CD14-positive monocyte (primary cell): ENCODE results near the gene GRID2IP. TPM values are rescaled to one million over a fixed set of nuclear protein-coding genes. Genes with fewer than 3 reads are reported as not detected.

Experiments
- DNase-seq, 3 donors: peaks; one replicate each; pipeline ENCODE4 v3.0.0-alpha.2; 2011 to 2022
- H2AFZ ChIP-seq: 2 replicates; pipeline ENCODE4 v1.6.0; 2012; ENCODE audit warnings: mild to moderate bottlenecking, low read depth, low read length, inconsistent platforms; ENCODE audit not compliant: insufficient read depth, poor library complexity, severe bottlenecking
- H3K27ac ChIP-seq, 2 donors: 1 replicate in 1 of 2; 2 replicates in 1 of 2; pipeline ENCODE4 v1.5.1; 2012 to 2013; ENCODE audit warnings: low read length in 2 of 2, control low read depth in 1 of 2, inconsistent platforms in 1 of 2, low read depth in 1 of 2, mild to moderate bottlenecking in 1 of 2
- H3K27me3 ChIP-seq, 2 donors: one replicate each; pipeline versions ENCODE4 v1.6.0 to v1.6.1; 2011 to 2013; ENCODE audit warnings: low read length in 2 of 2; ENCODE audit not compliant: control insufficient read depth in 2 of 2, insufficient read depth in 2 of 2
- H3K36me3 ChIP-seq, 2 donors: replicated peaks in 1 of 2; 1 replicate in 1 of 2; 2 replicates in 1 of 2; pipeline versions ENCODE4 v1.5.1 to v1.6.1; 2012 to 2013; ENCODE audit warnings: low read length in 2 of 2, control low read depth in 1 of 2, inconsistent platforms in 1 of 2, mild to moderate bottlenecking in 1 of 2; ENCODE audit not compliant: insufficient read depth in 2 of 2, control insufficient read depth in 1 of 2
- H3K4me1 ChIP-seq, 2 donors: 1 replicate in 1 of 2; 2 replicates in 1 of 2; pipeline versions ENCODE4 v1.5.1 to v1.6.1; 2012 to 2013; ENCODE audit warnings: low read length in 2 of 2, control low read depth in 1 of 2, inconsistent platforms in 1 of 2, mild to moderate bottlenecking in 1 of 2, moderate library complexity in 1 of 2; ENCODE audit not compliant: insufficient read depth in 2 of 2, control insufficient read depth in 1 of 2
- H3K4me2 ChIP-seq: replicated peaks from 2 replicates; pipeline ENCODE3; 2012; ENCODE audit warnings: low read length, moderate library complexity, mild to moderate bottlenecking; ENCODE audit not compliant: poor library complexity, severe bottlenecking; ENCODE audit errors: extremely low read depth
- H3K4me3 ChIP-seq, 3 experiments: fragments of 200-600 bp in 1 of 3; sonication (generic) in 1 of 3; replicated peaks in 1 of 3; 1 replicate in 2 of 3; 2 replicates in 1 of 3; pipeline ENCODE4 v1.5.1; 2011 to 2013; ENCODE audit warnings: low read length in 3 of 3, mild to moderate bottlenecking in 3 of 3, control low read depth in 2 of 3, low read depth in 2 of 3, inconsistent platforms in 1 of 3, moderate library complexity in 1 of 3
- H3K79me2 ChIP-seq: 2 replicates; pipeline ENCODE4 v1.6.0; 2012; ENCODE audit warnings: mild to moderate bottlenecking, control low read depth, inconsistent platforms, low read length, moderate library complexity; ENCODE audit not compliant: insufficient read depth
- H3K9ac ChIP-seq: 2 replicates; pipeline ENCODE4 v1.6.0; 2017; ENCODE audit warnings: low read length, mild to moderate bottlenecking; ENCODE audit not compliant: insufficient read depth, poor library complexity, severe bottlenecking
- H3K9me3 ChIP-seq, 2 donors: replicated peaks in 1 of 2; 1 replicate in 1 of 2; 2 replicates in 1 of 2; pipeline versions ENCODE4 v1.5.1 to v1.6.1; 2012 to 2013; ENCODE audit warnings: low read length in 2 of 2, control low read depth in 1 of 2; ENCODE audit not compliant: control insufficient read depth in 1 of 2, insufficient read depth in 1 of 2
- H4K20me1 ChIP-seq: 2 replicates; pipeline ENCODE4 v1.6.0; 2012; ENCODE audit warnings: mild to moderate bottlenecking, low read length, control low read depth, moderate library complexity; ENCODE audit not compliant: insufficient read depth
- H3K27ac Mint-ChIP-seq, 7 donors: one replicate each; pipeline ENCODE4 v1.8.0; 2020; ENCODE audit warnings: mild to moderate bottlenecking in 7 of 7, mixed read lengths in 7 of 7, moderate library complexity in 6 of 7, inconsistent platforms in 2 of 7
- H3K27me3 Mint-ChIP-seq, 3 donors: one replicate each; pipeline ENCODE4 v1.8.0; 2021 to 2022; ENCODE audit warnings: low read depth in 3 of 3, mild to moderate bottlenecking in 3 of 3, mixed read lengths in 3 of 3, moderate library complexity in 3 of 3, inconsistent platforms in 1 of 3
- H3K36me3 Mint-ChIP-seq, 2 donors: one replicate each; pipeline ENCODE4 v1.8.0; 2020; ENCODE audit warnings: mixed read lengths in 2 of 2, inconsistent platforms in 1 of 2, mild to moderate bottlenecking in 1 of 2
- H3K4me1 Mint-ChIP-seq: one replicate; pipeline ENCODE4 v1.8.0; 2020; ENCODE audit warnings: mild to moderate bottlenecking, mixed read lengths
- H3K4me3 Mint-ChIP-seq, 2 donors: one replicate each; pipeline ENCODE4 v1.8.0; 2020; ENCODE audit warnings: mild to moderate bottlenecking in 2 of 2, mixed read lengths in 2 of 2, moderate library complexity in 1 of 2
- H3K9me3 Mint-ChIP-seq, 7 donors: one replicate each; pipeline ENCODE4 v1.8.0; 2020 to 2022; ENCODE audit warnings: mixed read lengths in 7 of 7, mild to moderate bottlenecking in 6 of 7, moderate library complexity in 6 of 7, inconsistent platforms in 2 of 7
- CTCF ChIP-seq: fragments of 200-600 bp; IDR thresholded peaks from one replicate; pipeline ENCODE4 v1.8.0; 2022; ENCODE audit warnings: antibody characterized with exemption, mild to moderate bottlenecking
- WGBS: methylation state at CpG from one replicate; pipeline ENCODE4 v1.1.5; 2013; ENCODE audit warnings: missing lambda C conversion rate; ENCODE audit not compliant: insufficient coverage; 5-methylcytosine and 5-hydroxymethylcytosine counted together
- intact Hi-C, 2 donors: fragments of 100-400 bp; cut with micrococcal nuclease; formaldehyde crosslinking; loops; one replicate each; pipeline versions ENCODE4 v1.15.0 to v1.15.1; 2023
- polyA plus RNA-seq, 3 donors: library from polyadenylated mRNA; depleted of rRNA in 1 of 3; unstranded in 2 of 3; stranded (reverse) in 1 of 3; fragments of 300-500 nt in 2 of 3; fragments of >200 nt in 1 of 3; fragmentation: Illumina TruSeq in 2 of 3; gene quantifications; 1 replicate in 2 of 3; 2 replicates in 1 of 3; pipeline ENCODE4 v1.2.3, GENCODE V29; 2012 to 2021

Gene GRID2IP
- polyA plus RNA-seq, 3 donors, result not detected

- peaks cover 6% of the 10 kb centered on the region for H3K4me1 Mint-ChIP-seq
- Histone ChIP-seq H3K4me3 (no peak overlapping the region), H3K79me2 (no peaks in the 10 kb centered on the region), H3K4me1 (peaks cover 12 to 14% of the 10 kb centered on the region in 2 donors), H3K27me3 (peaks cover 0 to 6% of the 10 kb centered on the region in 2 donors), H3K27ac (no peak overlapping the region), H3K9ac (no peak overlapping the region), H3K36me3 (no peaks in the 10 kb centered on the region), H4K20me1 (no peaks in the 10 kb centered on the region), H3K9me3 (no peaks in the 10 kb centered on the region), H3K4me2 (no peak overlapping the region), H2AFZ (no peak overlapping the region)
- no peak for DNase-seq
- intact Hi-C loops, result no loop called here
- TF ChIP-seq CTCF, result no peak
- no peak overlapping the region for H3K4me3 Mint-ChIP-seq
- WGBS, result no CpG with 5 or more reads among the region's 1 CpG
- H3K27ac Mint-ChIP-seq, result no peak overlapping the region
- no peaks in the 10 kb centered on the region for H3K36me3 Mint-ChIP-seq
- peaks cover 4 to 15% (median 13%) of the 10 kb centered on the region in 3 donors for H3K27me3 Mint-ChIP-seq
- H3K9me3 Mint-ChIP-seq, result peaks cover 0 to 3% (median 0%) of the 10 kb centered on the region in 7 donors
Measured at GRCh38 chr7:6500691-6501090, 50.6 kb downstream of the GRID2IP start.

GRCh38 chr7:6497994-6498393 is 53.3 kb downstream of the GRID2IP start:
- Histone ChIP-seq H3K4me2 (no peak overlapping the region), H3K4me3 (no peak overlapping the region), H3K9me3 (no peaks in the 10 kb centered on the region), H3K36me3 (no peaks in the 10 kb centered on the region), H3K27ac (no peak overlapping the region), H2AFZ (no peak overlapping the region), H4K20me1 (no peaks in the 10 kb centered on the region), H3K4me1 (peaks cover under 1 to 2% of the 10 kb centered on the region in 2 donors), H3K27me3 (peaks cover 0 to 6% of the 10 kb centered on the region in 2 donors), H3K9ac (no peak overlapping the region), H3K79me2 (no peaks in the 10 kb centered on the region)
- WGBS, result 90% methylated on average over 14 of the region's 14 CpGs
- no peak overlapping the region for H3K4me3 Mint-ChIP-seq
- intact Hi-C loops, result no loop called here
- no peaks in the 10 kb centered on the region for H3K4me1 Mint-ChIP-seq
- no peak for TF ChIP-seq CTCF
- H3K27me3 Mint-ChIP-seq, result peaks cover 4 to 12% (median 9%) of the 10 kb centered on the region in 3 donors
- no peak for DNase-seq
- H3K9me3 Mint-ChIP-seq, result peaks cover 0 to 3% (median 0%) of the 10 kb centered on the region in 7 donors
- H3K27ac Mint-ChIP-seq, result no peak overlapping the region
- H3K36me3 Mint-ChIP-seq, result no peaks in the 10 kb centered on the region
